HG03571 (cell line): ENCODE data around the gene ARPC1B.
"Not testable (repeated sequence)": the region's sequence is repeated elsewhere in the genome, so short reads cannot be mapped to it uniquely, and the experiment has no call there.

Experiments
- ATAC-seq: cut with Tn5 transposase; IDR thresholded peaks from one replicate; pipeline ENCODE4 v1.9.1; 2021; ENCODE audit not compliant: unreplicated experiment

The ARPC1B gene

DNA sequence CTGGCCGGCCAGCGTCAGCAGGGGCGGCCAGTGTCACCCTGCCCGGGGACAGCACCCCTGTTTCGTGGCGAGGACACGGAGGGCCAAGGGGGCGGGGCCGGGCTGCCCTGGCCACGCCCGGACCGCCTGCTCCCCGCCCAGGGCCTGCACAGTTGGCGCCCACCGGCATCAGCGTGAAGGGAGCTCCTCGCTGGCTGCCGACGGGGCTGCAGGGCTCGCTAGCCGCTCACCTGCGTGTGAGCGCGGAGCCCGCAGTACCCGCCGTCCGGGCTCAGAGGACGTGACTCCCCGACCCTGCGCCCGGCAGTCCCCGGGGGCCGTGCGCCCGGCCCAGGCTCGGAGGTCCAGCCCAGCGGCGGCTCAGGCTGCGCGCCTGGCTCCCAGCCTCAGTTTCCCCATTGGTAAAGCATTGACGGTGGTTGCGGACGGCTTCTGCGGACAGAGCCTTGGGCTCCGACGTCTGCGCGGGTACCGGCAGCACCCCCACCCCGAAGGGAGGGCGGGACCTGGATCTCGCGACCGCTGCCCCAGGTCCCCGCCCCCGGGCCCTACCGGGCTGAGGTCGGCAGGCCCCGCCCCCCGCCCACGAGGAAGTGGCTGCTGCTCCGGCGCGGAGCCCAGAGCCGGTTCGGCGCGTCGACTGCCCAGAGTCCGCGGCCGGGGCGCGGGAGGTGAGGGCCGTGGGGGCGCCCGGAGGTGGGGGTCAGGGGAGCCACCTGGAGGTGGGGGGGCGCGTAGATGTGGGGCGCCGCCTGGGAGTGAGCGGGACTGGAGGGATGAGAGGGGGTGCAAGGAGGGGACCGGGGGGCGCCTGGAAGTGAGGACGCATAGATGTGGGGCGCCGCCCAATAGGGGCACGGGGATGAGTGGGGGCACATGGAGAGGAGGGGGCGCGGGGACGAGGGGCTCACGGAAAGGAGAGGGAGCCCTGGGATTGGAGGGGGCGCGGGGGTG lies at the start of gene ARPC1B:
TSS of gene ARPC1B (plus strand) at position 620 of the 954 bp plus-strand sequence. CDS start 10,985 bp downstream, outside the sequence.
- peak; percentile 44 for ATAC-seq

DNA sequence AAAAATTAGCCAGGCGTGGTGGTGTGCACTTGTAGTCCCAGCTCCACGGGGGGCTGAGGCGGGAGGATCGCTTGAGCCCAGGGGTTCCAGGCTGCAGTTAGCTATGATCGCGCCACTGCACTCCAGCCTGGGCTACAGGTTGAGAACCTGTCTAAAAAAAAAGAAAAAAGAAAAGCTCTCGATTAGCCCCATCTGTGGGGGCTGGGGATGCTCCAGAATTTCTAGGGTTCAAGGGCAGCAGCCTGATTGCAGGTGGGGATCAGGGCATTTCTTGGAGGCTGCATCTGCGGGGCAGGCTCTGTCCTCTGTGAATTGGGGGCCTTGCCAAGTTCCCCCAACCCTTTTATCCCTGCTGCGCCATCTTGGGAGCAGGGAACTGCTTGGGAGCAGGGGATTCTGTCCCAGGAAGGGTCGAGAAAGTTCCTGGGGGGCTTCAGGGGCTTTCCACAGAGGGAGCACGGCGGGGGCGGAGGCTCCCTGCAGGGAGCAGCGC lies 49.5 kb upstream of the ARPC1B start:
- no peak for ATAC-seq

DNA sequence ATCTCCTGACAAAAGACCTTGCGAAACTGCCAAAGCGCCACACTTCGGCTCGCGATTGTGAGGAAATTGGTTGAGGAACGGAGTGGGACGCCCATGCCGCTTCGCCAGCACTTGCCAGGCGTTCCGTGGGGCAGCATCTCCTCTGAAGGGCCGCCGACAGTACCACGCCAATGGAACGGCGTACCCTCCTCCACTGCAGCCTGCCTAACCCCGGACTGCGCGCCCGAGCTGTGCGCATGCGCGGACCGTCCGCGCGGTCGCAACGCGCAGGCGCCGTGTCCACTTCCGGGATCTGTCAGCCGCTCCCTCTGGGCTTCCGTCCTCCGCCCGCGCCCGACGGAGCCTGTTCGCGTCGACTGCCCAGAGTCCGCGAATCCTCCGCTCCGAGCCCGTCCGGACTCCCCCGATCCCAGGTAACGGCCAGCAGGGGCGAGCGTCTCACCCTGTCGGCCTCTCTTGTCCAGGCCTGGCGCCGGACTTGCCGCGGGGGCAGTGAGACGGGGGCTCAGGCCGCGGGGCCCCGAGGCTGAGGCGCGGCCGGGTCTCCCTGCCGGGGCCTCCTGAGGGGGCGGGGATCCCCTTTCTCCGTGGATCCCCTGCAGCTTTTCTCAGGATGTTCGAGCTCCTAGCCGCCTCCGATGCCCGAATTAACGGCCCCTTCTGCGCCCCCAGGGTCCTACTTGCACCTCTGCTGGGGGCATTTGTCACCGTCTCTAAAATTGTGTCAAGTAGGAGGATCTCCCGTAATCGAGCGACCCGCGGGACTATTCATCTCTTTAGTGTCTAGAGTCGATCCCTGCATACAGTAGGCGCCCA lies 48.7 kb upstream of the ARPC1B start, which contains the start of gene ARPC1A:
TSS of gene ARPC1A (plus strand) at position 307 of the 816 bp plus-strand sequence. CDS start 7,456 bp downstream, outside the sequence.
- peak; percentile 86 for ATAC-seq

DNA sequence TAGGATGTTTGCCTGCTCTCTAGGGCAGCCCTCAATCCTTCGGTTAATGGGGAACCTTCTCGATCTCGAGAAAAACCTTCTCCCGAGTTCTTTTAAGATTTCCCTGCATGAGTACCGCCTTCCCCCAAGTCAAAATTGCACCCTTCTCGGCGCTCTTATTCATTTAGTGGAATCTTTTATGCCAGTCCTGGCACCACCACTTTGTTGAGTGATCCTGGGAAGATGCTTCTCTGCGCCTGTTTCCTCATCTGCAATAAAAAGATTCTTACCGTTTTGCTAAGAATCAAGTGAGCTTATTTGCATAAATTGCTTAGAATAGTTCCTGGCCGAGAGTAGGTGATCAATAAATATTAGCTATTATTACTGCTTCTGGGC lies 48.1 kb upstream of the ARPC1B start:
- ATAC-seq, result no peak

DNA sequence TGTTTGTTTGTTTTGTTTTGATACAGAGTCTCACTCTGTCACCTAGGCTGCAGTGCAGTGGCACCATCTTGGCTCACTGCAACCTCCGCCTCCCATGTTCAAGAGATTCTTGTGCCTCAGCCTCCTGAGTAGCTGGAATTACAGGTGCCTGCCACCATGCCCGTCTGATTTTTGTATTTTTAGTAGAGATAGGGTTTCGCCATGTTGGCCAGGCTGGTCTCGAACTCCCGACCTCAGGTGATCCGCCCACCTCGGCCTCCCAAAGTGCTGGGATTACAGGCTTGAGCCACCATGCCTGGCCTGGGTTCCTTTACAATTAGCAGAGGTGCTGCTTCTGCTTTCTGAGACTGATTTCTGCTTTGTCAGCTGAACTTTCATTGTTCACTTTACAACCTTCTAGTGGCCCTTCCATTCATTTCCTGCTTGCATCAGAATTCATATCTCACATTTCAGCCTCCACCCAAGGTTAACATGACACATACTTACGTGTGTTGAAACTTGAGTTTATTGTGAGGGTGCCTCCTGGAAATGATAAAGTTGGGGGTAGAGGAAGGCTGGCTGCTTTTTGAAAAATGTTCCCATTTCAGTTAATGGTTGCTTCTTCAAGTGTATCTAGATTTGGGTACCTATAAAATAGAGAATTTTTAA lies 44.1 kb upstream of the ARPC1B start:
- ATAC-seq, result not testable (repeated sequence)

DNA sequence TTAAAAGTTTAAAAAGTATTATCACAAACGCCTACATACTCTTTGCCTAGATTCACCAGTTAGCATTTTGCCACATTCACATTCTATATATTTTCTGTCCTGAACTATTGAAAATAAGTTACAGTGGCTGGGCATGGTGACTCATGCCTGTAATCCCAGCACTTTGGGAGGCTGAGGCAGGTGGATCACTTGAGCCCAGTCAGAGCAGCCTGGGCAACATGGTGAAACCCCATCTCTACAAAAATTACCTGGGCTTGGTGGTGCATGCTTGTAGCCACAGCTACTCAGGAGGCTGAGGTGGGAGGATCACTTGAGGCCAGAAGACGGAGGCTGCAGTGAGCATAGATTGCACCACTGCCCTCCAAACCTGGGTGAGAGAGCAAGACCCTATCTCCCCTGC lies 43.5 kb upstream of the ARPC1B start:
- no peak for ATAC-seq

DNA sequence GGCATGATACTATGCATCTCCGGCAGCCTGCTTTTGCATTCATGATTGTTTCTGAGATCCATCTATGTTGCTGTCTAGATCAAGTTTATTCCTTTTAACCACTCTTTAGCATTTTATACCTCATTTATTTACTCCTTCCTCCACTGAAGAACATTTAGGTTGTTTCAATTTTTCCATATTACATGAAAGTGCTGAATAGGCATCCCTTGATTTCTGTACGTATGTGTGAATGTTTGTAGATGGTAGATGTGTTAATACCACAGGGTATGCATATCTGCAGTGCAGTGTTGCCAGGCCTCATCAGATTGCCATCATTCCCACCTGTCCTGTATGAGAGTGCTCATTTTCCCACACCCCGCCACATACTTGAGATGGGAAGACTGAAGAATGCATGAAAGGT lies 34.9 kb upstream of the ARPC1B start:
- no peak for ATAC-seq

DNA sequence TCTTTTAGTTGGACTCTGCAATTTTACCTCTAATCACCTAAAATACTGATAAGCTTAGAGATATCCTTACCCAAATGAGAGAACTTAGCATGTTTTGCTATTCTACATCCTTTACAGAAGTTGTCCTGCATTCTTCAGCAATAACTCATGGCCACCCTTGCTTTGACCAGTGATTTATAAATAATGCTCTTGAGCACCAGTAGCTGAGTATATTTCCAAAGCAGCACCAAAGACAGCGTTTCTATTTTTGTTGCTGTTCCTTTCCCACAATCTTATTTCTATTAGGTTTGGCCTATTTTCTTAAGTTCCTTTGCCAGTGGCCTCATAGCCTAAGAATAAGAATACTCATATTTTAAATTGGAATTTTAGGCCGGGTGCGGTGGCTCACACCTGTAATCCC lies 33.9 kb upstream of the ARPC1B start:
- ATAC-seq, result no peak

DNA sequence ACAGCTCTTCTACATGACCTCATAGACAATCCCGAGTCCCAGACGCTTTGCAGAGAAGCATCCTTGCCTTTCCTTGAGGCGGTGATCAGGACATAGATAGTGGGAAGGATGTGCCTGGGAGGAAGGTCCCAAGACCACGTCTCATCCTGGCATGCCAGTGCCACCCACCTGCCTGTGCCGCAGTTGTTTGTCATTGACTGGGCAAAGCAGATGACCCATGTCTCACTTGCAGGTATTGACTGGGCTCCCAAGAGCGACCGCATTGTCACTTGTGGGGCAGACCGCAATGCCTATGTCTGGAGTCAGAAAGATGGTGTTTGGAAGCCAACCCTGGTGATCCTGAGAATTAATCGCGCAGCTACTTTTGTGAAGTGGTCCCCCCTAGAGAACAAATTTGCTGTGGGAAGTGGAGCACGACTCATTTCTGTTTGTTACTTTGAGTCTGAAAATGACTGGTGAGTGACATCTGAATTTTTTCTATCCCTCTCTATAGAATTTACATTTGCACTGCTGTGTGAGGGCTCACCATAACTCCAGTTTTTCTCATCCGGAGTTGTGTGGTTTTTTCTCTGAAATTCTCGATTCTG lies 30.4 kb upstream of the ARPC1B start:
- no peak for ATAC-seq

DNA sequence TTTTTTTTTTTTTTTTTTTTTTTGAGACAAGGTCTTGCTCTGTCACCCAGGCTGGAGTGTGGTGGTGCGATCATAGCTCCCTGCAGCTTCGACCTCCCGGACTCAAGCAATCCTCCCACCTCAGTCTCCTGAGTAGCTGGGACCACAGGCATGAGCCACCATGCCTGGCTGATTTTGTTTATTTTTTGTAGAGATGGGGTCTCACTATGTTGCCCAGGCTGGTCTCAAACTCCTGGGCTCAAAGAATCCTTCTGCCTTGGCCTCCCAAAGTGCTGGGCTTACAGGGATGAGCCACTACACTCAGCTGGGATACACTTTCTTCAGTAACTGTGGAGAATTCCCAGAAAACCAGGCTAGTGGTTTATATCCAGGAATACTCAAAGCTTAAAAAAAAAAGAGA lies 23.9 kb upstream of the ARPC1B start:
- not testable (repeated sequence) for ATAC-seq

DNA sequence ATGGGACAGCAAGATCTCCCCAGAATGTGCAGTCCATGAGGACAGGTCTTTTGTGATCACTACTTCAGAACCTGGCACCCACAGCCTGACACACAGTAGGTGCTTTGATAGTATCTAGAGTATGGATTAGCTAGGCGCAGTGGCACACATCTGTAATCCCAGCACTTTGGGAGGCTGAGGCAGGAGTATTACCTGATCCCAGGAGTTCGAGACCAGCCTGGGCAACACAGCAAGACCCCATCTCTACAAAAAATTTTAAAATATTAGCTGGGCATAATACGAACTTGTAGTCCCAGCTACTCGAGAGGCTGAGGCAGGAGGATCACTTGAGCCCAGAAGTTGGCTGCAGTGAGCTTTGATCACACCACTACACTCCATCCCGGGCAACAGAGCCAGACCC lies 22.3 kb upstream of the ARPC1B start:
- ATAC-seq, result no peak

DNA sequence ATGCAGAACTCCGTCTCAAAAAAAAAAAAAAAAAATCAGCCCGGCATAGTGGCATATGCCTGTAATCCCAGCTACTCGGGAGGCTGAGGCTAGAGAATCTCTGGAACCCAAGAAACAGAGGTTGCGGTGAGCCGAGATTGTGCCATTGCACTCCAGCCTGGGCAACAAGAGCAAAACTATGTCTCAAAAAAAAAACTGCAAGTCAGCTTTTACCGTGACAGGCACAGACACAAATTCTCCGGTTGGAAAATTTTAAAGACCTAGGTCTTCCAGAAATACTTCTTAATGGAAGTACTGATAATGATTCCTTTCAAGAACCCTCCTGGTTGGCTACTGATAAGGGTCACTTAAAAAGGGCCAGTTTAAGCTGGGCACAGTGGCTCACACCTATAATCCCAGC lies 19.4 kb upstream of the ARPC1B start:
- ATAC-seq, result no peak

DNA sequence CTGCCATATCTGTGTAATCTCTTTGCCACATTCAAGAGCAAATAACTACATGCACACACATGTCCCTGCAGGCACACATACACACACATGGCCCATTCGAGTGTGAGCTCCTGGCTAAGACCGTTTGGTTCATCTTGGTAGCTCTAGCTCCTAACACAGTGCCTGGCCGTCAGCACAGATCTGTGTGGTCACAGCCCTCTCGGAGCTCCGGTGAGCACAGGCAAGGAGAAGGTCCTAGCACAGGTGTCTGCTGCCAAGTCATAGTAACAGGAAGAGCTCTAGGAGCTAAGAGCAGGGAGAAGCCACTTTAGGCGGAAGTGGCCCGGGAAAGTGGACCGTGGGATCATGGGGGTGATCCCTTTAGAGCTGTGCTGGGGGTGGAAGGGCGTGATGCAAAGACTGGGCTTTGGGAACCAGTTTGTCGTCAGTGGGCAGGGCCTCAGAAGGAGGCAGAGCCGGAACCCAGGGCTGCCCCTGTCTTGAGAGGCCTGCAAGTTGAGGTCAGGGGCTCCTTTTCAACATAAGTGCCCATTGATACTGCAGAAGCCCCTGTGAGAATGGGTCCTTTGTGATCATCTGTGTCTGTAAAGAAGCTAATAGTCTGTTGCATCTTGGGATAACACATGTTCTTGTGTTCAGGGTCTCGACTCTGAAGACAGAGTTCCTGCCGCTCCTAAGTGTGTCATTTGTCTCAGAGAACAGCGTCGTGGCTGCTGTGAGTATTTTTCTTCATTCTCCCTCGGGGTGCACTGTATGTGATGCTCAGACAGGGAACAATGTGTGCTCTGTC lies 16.6 kb upstream of the ARPC1B start:
- ATAC-seq, result no peak

DNA sequence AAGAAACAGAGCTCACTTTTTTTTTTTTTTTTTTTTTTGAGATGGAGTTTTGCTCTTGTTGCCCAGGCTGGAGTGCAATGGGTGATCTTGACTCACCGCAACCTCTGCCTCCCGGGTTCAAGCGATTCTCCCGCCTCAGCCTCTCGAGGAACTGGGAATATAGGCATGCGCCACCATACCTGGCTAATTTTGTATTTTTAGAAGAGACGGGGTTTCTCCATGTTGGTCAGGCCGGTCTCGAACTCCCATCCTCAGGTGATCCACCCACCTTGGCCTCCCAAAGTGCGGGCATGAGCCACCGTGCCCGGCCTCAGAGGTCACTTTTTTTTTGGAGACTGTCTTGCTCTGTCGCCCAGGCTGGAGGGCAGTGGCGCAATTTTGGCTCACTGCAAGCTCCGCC lies 16.0 kb upstream of the ARPC1B start:
- ATAC-seq, result not testable (repeated sequence)

DNA sequence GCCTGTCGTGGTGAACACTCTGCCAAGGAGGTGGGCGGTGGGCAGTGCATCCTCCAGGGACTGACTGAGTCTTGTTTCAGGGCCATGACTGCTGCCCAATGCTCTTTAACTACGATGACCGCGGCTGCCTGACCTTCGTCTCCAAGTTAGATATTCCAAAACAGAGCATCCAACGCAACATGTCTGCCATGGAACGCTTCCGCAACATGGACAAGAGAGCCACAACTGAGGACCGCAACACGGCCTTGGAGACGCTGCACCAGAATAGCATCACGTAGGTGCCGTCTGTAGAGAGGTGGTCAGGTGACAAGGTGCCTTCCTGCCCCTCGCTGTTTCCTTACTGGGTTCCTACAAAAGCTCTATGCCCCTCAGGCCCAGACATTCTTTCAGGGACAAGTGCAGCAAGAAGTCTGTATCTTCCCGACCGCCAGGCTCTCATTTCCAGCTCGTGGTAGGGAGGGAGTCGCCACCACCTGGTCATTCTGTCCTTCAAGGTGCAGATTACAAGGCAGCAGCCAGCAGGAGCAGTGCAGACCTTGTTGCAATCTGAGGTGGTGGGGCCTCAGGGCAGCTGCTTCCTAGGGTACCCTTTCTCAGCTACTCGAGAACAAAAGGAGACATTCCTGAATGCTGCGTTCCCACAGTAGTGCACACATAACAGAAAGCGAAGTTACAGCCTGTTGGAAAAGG lies 14.9 kb upstream of the ARPC1B start:
- no peak for ATAC-seq

DNA sequence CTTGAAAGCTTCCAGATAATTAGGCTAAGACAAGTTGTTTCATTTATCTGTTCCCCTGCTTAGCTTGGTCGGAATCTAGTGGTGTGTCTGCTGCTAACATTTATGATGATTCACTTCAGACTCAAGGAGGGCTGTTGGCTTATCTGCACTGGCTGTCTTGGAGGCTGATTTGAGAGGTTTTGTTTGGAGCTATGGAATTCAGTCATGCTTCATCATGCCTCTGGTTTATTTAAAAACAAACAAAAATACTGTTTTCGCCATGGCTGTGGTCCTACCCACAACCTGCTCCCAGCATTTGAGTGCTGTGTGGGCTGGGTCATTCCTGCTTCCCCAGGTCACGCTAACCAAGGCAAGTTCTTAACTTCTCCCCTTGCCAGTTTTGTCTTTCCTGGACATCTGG lies 11.7 kb upstream of the ARPC1B start:
- no peak for ATAC-seq

DNA sequence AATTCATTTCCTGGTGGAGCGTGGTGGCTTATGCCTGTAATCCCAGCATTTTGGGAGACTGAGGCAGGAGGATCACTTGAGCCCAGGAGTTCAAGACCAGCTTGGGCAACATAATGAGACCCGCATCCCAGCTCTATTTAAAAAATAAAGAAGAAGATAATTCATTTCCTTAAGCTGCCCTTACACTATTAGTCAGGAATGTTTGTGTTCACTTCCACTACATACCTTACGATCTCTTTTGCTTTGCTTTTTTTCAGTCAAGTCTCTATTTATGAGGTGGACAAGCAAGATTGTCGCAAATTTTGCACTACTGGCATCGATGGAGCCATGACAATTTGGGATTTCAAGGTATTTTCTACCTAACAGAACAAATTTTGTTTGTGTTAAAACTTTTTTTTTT lies 11.2 kb upstream of the ARPC1B start:
- no peak for ATAC-seq

DNA sequence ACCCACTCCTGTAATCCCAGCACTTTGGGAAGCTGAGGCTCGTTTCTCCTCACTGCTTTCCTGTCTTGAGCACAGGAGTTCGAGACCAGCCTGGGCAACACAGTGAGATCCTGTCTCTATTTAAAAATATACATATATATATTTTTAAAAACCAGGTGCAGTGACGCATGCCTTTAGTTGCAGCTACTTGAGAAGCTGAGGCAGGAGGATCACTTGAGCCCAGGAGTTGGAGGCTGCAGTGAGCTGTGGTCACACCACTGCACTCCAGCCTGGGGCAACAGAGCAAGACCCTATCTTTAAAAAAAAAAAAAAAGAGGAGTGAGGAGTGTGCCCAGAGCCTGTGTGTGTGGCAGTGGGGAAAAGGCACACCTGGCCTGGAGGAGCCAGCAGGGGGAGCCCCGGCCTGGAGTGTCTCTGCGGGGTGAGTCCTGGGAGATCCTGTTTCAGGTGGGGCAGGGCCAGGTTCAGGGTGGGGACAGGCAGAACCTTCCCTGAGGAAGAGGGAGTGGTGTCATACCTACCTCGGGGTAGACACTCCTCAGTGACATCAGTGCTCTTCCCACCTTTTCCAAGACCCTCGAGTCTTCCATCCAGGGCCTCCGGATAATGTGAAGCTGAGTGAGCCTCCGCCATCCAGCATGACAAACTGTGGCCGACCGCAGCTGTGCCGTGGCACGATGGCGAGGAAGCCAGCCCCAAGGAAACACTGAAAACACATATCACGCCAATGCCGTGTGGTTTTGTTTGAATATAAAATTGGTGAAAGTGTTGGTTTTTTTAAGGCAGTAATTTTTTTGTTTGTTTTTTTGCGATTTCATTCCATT lies 9.0 kb upstream of the ARPC1B start:
- ATAC-seq, result no peak

DNA sequence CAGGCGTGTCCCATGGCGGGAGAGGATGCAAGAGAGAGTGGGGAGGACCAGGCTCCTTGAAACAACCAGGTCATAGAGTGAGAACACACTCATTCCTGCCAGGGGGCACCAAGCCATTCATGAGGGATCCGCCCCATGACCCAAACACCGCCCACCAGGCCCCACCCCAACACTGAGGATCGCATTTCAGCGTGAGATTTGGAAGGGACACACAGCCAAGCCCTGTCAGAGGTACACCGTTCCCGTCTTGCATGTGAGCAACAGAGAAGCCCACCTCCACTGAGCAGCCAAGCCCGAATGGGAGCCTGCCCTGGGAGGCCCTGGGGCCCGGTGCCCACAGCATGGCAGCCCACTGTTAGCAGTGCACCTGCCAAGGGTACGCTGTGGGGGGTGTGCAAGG lies 7.9 kb upstream of the ARPC1B start:
- ATAC-seq, result no peak
